Parathyroid adenoma (tissue), 2 donors: Measurements from ENCODE around the gene NUMBL.

Experiments
- H2AFZ ChIP-seq: fragments of 300-600 bp; sonication (generic); one replicate; pipeline ENCODE4 v1.7.0; 2017; ENCODE audit warnings: antibody characterized with exemption, mild to moderate bottlenecking
- H3K27ac ChIP-seq: fragments of 300-600 bp; sonication (generic); one replicate; pipeline ENCODE4 v1.7.0; 2017
- H3K27me3 ChIP-seq: fragments of 300-600 bp; sonication (generic); one replicate; pipeline ENCODE4 v1.7.0; 2017; ENCODE audit warnings: low read length; ENCODE audit not compliant: control insufficient read depth, insufficient read depth
- H3K36me3 ChIP-seq: fragments of 300-600 bp; sonication (generic); one replicate; pipeline ENCODE4 v1.7.0; 2017; ENCODE audit warnings: low read length; ENCODE audit not compliant: control insufficient read depth, insufficient read depth
- H3K4me1 ChIP-seq: fragments of 300-600 bp; sonication (generic); one replicate; pipeline ENCODE4 v1.7.0; 2017; ENCODE audit warnings: control low read depth
- H3K4me2 ChIP-seq: fragments of 300-600 bp; sonication (generic); one replicate; pipeline ENCODE4 v1.7.0; 2017; ENCODE audit warnings: low read length
- H3K4me3 ChIP-seq: fragments of 300-600 bp; sonication (generic); one replicate; pipeline ENCODE4 v1.7.0; 2017; ENCODE audit warnings: low read depth, low read length
- H3K79me2 ChIP-seq: fragments of 300-600 bp; sonication (generic); one replicate; pipeline ENCODE4 v1.7.0; 2017; ENCODE audit warnings: control low read depth
- H3K9ac ChIP-seq: fragments of 300-600 bp; sonication (generic); one replicate; pipeline ENCODE4 v1.7.0; 2017; ENCODE audit warnings: mild to moderate bottlenecking
- H3K9me3 ChIP-seq: fragments of 300-600 bp; sonication (generic); one replicate; pipeline ENCODE4 v1.7.0; 2017; ENCODE audit warnings: low read length; ENCODE audit not compliant: control insufficient read depth
- CTCF ChIP-seq: fragments of 300-600 bp; sonication (generic); IDR thresholded peaks from one replicate; pipeline ENCODE4 v1.7.0; 2017; ENCODE audit warnings: antibody characterized with exemption, mild to moderate bottlenecking
- donor health status: primary hyperparathyroidism.

The NUMBL gene

GRCh38 chr19:40724315-40724714 lies 33.9 kb upstream of the NUMBL start:
- Histone ChIP-seq H3K4me1 (peaks cover 10% of the 10 kb centered on the region), H3K4me2 (no peak overlapping the region), H3K27ac (no peak overlapping the region), H2AFZ (no peak overlapping the region), H3K36me3 (no peaks in the 10 kb centered on the region), H3K9me3 (no peaks in the 10 kb centered on the region), H3K9ac (no peak overlapping the region), H3K79me2 (peaks cover 47% of the 10 kb centered on the region), H3K4me3 (no peak overlapping the region), H3K27me3 (no peaks in the 10 kb centered on the region)
- no peak for TF ChIP-seq CTCF

GRCh38 chr19:40723661-40724254 lies 33.3 kb upstream of the NUMBL start:
- Histone ChIP-seq H3K9ac (no peak overlapping the region), H3K79me2 (peaks cover 47% of the 10 kb centered on the region), H3K4me2 (no peak overlapping the region), H2AFZ (no peak overlapping the region), H3K27me3 (no peaks in the 10 kb centered on the region), H3K4me3 (no peak overlapping the region), H3K4me1 (peaks cover 12% of the 10 kb centered on the region), H3K9me3 (no peaks in the 10 kb centered on the region), H3K27ac (no peak overlapping the region), H3K36me3 (no peaks in the 10 kb centered on the region)
- no peak for TF ChIP-seq CTCF

GRCh38 chr19:40721936-40722661 lies 31.6 kb upstream of the NUMBL start:
- Histone ChIP-seq H3K4me3 (no peak overlapping the region), H3K27ac (no peak overlapping the region), H3K4me2 (no peak overlapping the region), H3K9ac (no peak overlapping the region), H3K4me1 (peaks cover 12% of the 10 kb centered on the region), H2AFZ (no peak overlapping the region), H3K36me3 (no peaks in the 10 kb centered on the region), H3K27me3 (no peaks in the 10 kb centered on the region), H3K79me2 (peaks cover 52% of the 10 kb centered on the region), H3K9me3 (no peaks in the 10 kb centered on the region)
- no peak for TF ChIP-seq CTCF

- H3K9me3 ChIP-seq: no peaks in the 10 kb centered on the region
- H3K4me1 ChIP-seq: peaks cover 16% of the 10 kb centered on the region
- no peak overlapping the region for H3K4me3 ChIP-seq
- H3K27ac ChIP-seq: peak overlapping the region; percentile 87
- no peak for TF ChIP-seq CTCF
- no peaks in the 10 kb centered on the region for H3K36me3 ChIP-seq
- H3K79me2 ChIP-seq: peaks cover 55% of the 10 kb centered on the region
- no peak overlapping the region for H2AFZ ChIP-seq
- no peak overlapping the region for H3K9ac ChIP-seq
- no peaks in the 10 kb centered on the region for H3K27me3 ChIP-seq
- no peak overlapping the region for H3K4me2 ChIP-seq
These were observed 30.7 kb upstream of the NUMBL start for GRCh38 chr19:40721140-40721486.
